HG03342 (cell line): ENCODE data around the gene PRKN.

Experiments used
- ATAC-seq: cut with Tn5 transposase; IDR thresholded peaks from one replicate; pipeline ENCODE4 v1.9.1; 2021; ENCODE audit warnings: mild to moderate bottlenecking, moderate library complexity; ENCODE audit not compliant: unreplicated experiment

The PRKN gene

DNA sequence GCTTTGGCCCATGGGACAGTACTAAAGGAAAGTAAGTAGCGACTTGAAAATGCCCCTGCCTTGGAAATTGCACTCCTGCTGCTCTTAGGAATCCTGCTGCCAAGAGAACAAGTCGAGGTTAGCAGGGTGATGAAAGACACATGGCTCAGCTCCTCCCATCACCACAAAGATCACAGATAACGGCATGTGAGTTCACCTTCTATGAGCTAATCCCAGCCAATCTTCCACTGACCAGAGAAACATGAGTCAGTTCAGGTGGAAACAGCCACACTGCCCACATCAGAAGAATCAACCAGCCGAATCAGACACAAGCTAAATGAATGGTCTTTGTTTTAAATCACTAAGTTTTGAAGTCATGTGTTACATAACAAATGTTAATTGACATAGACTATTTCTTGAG, 106.3 kb downstream of the PRKN start:
- no peak for ATAC-seq

DNA sequence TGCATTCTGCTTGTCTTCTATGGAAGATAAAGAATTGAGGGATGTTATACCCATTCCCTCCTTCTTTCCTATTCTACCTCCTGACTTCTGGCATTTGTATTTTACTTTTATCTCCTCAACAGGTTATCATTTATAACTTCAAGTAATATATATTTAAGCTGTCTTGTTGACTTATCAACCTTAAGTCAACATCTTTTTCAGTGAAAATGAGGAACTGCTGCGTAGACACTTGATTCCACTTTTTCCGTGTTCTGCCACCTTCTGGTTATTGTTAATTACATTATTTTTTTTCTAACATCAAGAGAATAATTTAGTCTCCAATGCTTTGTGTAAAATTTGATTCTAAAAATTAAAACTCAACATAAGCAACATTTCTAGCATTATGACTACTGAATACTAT, 107.5 kb downstream of the PRKN start:
- ATAC-seq, result no peak

- no peak for ATAC-seq
Measured at GRCh38 chr6:162618448-162619002, 109.0 kb downstream of the PRKN start.

DNA sequence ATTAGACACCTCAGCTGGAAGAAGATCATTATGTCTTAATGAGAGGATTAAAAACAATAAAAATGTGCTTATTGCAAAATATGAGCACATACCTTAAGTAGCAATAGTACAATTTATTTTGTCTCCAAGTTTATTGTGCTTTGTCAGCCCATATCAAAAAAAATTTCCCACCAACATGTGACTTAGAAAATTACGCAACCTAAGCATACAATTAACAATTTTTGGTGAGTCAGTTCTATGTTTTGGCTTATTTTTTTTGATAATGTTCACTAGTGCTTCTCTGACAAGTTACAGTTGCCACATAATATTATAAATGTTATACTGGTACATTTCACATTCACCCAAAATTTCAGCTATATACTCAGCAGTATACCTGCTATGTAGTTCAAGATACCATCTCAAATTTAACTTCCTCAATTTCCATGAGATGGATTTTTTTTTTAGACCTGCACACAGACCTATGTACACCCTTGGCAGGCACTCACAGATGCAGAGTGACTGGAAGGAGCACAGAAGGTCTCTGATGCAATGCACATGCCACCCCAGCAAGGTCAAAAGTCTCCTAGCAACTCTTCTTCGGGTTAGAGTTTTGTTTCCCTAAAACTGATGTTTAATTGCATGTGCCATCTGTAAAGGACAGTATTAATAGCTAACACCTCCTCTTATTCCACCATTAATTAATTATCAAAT, 112.4 kb downstream of the PRKN start:
- no peak for ATAC-seq

DNA sequence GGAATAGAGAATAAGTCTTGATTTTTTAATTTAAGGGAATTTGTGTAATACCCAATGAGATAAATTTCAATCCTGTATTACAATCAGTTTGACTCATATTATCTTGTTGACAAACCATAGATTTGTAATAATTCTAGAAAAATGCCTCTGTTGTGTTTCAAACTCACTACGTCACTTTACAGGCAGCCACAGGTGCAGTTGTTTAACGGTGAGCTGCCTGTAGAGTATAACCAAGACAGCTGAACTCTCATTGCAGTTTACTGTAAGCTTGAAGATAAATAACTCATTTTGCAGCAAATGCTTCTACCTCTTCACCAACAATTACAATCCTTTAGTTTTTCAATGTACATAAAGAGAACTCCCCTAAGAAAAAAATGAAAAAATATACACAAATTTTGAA, 114.3 kb downstream of the PRKN start:
- ATAC-seq, result no peak

DNA sequence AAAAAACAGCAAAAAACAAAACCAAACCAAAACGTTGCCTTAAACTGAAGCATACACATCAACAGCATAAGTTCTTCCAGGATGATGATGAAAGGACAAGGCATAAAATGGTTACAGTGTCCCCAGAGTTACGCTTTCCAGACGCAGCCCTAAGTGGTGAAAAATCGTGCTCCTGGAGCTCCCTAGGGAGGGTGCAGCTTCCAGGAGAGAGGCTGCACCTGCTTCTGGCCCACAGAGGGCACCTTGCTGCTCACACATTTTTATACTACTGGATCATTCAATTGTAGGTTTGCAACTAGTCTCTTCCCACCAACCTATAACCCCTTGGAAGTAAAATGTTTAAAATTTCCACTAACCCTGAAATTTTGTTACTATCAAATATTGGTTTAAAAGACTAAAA, 115.0 kb downstream of the PRKN start:
- ATAC-seq, result no peak

DNA sequence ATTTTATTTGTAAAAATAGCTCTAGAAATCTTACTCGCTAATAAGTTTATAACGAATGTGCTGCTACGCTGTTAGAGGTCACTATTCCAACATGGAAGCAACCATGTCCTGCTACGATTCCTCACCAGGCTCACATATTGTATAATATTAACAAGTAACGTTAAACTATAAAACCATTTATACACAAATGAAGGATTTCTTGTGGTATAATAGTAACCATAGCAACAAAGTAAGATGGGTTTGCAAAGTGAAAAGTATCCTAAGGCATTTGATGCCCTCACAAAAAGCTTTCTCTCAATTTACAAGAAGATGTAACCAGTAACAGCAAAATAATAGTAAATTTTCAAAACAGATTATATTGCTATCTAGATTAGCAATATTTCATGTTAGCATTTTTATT, 117.2 kb downstream of the PRKN start:
- ATAC-seq, result no peak

DNA sequence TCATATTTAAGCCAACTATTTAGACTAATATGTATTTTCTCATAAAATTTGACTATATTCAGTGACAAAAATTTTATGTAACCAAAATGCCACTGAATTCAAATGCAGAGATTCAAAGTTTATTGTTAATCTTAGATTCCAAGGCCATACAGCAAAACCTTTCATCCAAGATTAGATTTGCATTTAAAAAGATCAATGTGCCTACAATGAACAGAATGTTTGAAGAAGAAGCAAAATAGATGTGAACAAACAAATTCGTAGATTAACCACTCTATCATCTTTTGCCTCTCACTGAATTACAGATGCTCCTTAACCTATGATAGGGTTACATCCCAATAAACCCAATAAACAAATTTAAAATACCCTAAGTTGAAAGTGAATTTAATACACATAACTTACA, 121.7 kb downstream of the PRKN start:
- no peak for ATAC-seq

GRCh38 chr6:162603231-162604015, 124.1 kb downstream of the PRKN start:
- no peak for ATAC-seq

- no peak for ATAC-seq
Measured at GRCh38 chr6:162602759-162603158, 124.8 kb downstream of the PRKN start.

DNA sequence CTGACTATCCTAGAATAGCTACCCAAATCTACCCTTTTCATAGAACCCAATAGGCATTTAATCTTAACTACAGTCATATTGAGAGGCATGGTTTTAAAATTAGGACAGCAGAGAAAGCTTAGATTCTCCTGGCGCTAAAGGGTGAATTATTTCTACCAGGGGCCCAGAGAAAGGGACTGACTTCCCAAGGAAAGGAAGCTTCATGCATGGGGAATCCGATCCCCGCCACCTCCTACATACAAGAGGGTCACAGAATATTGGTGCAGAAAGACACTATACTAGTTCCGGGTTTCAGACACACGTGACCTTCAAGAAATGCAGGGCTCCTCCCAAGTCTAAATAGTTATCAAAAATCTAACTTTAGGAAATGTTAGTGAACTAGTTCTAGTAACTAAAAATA, 130.9 kb downstream of the PRKN start:
- no peak for ATAC-seq

DNA sequence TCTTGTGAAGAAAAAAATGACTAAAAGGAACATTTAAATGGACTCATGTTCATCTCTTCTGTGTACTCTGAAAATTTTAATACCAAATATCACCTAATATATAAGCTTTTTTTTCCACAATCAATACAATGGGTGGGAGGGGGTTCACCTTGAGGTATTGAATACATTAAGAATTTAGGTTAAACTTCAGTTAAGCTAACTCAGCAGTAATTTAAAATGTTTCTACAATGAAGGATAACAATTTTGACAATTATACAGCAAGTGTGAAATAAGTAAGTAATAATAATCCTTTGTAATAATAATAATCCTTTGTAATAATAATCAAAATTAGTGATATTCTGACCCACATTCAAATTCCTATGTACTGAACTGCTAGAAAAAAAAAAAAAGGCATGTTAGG, 136.0 kb downstream of the PRKN start:
- ATAC-seq, result no peak

GRCh38 chr6:162581988-162582780, 145.4 kb downstream of the PRKN start:
- no peak for ATAC-seq

- no peak for ATAC-seq
Measured at GRCh38 chr6:162580619-162581018, 146.9 kb downstream of the PRKN start.

DNA sequence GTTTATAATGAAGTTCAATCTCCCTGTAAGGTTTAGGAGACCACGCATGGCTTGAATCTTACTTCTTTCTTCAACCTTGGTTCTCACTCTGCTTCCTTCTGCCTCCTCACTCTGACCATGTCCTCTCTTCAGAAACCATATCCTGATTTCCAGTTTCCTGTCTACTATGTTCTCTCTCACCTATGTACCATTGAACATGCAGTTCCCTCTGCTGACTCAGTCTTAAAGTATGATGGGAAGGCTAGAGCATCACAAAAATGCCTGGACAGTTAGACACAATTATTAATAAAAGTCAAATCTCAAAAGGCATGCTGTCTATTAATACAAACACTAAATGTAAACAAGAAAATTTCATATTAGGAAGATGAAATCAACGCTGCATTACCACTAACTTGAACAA, 151.6 kb downstream of the PRKN start:
- no peak for ATAC-seq

- ATAC-seq, result no peak
Measured at GRCh38 chr6:162572240-162572639, 155.3 kb downstream of the PRKN start.

- ATAC-seq, result no peak
Measured at GRCh38 chr6:162568266-162568665, 159.3 kb downstream of the PRKN start.

DNA sequence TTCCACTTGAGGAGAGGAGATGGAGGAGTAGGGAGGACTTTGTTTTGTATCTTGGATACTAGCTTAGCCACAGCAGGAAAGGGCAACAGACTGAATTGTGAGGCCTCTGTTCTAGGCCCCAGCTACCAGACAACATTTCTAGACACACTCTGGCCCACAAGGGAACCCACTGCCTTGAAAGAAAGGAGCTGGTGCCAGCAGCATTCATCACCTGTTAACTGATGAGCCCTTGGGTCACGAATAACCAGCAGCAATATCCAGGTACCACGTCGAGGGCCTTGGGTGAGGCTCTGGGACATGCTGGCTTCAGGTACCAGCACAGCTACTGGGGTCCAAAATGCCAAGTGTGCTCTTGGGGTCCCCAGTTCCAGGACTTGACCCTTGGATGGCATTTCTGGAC, 165.5 kb downstream of the PRKN start:
- ATAC-seq, result no peak

GRCh38 chr6:162560891-162561290, 166.7 kb downstream of the PRKN start:
- no peak for ATAC-seq

- no peak for ATAC-seq
Measured at GRCh38 chr6:162554531-162554930, 173.0 kb downstream of the PRKN start.

- ATAC-seq, result no peak
Measured at GRCh38 chr6:162546905-162547304, 180.7 kb downstream of the PRKN start.
